H9 (cell line): ENCODE results near the gene CTIF. TPM values are rescaled to one million over a fixed set of nuclear protein-coding genes. Genes with fewer than 3 reads are reported as not detected.

Source experiments
- DNase-seq: peaks from one replicate; pipeline ENCODE4 v3.0.0-alpha.2; 2017
- H2AFZ ChIP-seq: one replicate; pipeline ENCODE4 v1.6.1; 2013; ENCODE audit warnings: mild to moderate bottlenecking, low read length, control low read depth, moderate library complexity
- H2AK5ac ChIP-seq: 2 replicates; pipeline ENCODE4 v1.6.1; 2013; ENCODE audit warnings: low read length, control low read depth, mixed read lengths; ENCODE audit not compliant: insufficient read length
- H2BK120ac ChIP-seq: one replicate; pipeline ENCODE4 v1.6.1; 2013; ENCODE audit warnings: low read depth, mild to moderate bottlenecking, low read length, control low read depth, inconsistent platforms; ENCODE audit not compliant: poor library complexity, severe bottlenecking
- H2BK12ac ChIP-seq: 2 replicates; pipeline ENCODE4 v1.6.1; 2013; ENCODE audit warnings: low read length, control low read depth, mixed read lengths, low read depth; ENCODE audit not compliant: insufficient read length
- H2BK15ac ChIP-seq: 2 replicates; pipeline ENCODE4 v1.6.1; 2013; ENCODE audit warnings: low read depth, low read length, control low read depth
- H2BK20ac ChIP-seq: one replicate; pipeline ENCODE4 v1.6.1; 2013; ENCODE audit warnings: low read depth, mild to moderate bottlenecking, low read length, control low read depth, inconsistent platforms; ENCODE audit not compliant: poor library complexity, severe bottlenecking
- H2BK5ac ChIP-seq: 2 replicates; pipeline ENCODE4 v1.6.1; 2013; ENCODE audit warnings: low read length, control low read depth, mixed read lengths; ENCODE audit not compliant: insufficient read length
- H3K14ac ChIP-seq: 2 replicates; pipeline ENCODE4 v1.6.1; 2013; ENCODE audit warnings: low read length, control low read depth; ENCODE audit not compliant: insufficient read depth
- H3K18ac ChIP-seq: 2 replicates; pipeline ENCODE4 v1.6.1; 2013; ENCODE audit warnings: low read depth, mild to moderate bottlenecking, mixed read lengths, low read length, control low read depth; ENCODE audit not compliant: insufficient read length
- H3K23ac ChIP-seq: 2 replicates; pipeline ENCODE4 v1.6.1; 2013; ENCODE audit warnings: low read length, control low read depth, mixed read lengths, low read depth; ENCODE audit not compliant: insufficient read length
- H3K23me2 ChIP-seq: 2 replicates; pipeline ENCODE4 v1.6.1; 2013; ENCODE audit warnings: low read depth, mild to moderate bottlenecking, mixed read lengths, low read length, control low read depth; ENCODE audit not compliant: insufficient read length, poor library complexity, severe bottlenecking
- H3K27ac ChIP-seq: 2 replicates; pipeline ENCODE4 v1.5.1; 2013; ENCODE audit warnings: low read length, control low read depth, mixed read lengths, low read depth; ENCODE audit not compliant: insufficient read length
- H3K27me3 ChIP-seq: 2 replicates; pipeline ENCODE4 v1.6.1; 2013; ENCODE audit warnings: low read length, control low read depth, inconsistent platforms; ENCODE audit not compliant: insufficient read depth
- H3K4ac ChIP-seq: 2 replicates; pipeline ENCODE4 v1.6.1; 2013; ENCODE audit warnings: low read depth, mild to moderate bottlenecking, control low read depth, inconsistent platforms, low read length, moderate library complexity
- H3K4me1 ChIP-seq: 2 replicates; pipeline ENCODE4 v1.6.1; 2013; ENCODE audit warnings: low read length, control low read depth, inconsistent platforms; ENCODE audit not compliant: insufficient read depth
- H3K4me2 ChIP-seq: 2 replicates; pipeline ENCODE4 v1.6.1; 2013; ENCODE audit warnings: low read length, control low read depth, mixed read lengths; ENCODE audit not compliant: insufficient read length, insufficient read depth
- H3K56ac ChIP-seq: 2 replicates; pipeline ENCODE4 v1.6.1; 2013; ENCODE audit warnings: low read depth, mild to moderate bottlenecking, mixed read lengths, low read length, control low read depth; ENCODE audit not compliant: insufficient read length
- H3K79me1 ChIP-seq: 2 replicates; pipeline ENCODE4 v1.6.1; 2013; ENCODE audit warnings: low read depth, mild to moderate bottlenecking, moderate library complexity, low read length, control low read depth, inconsistent platforms; ENCODE audit not compliant: insufficient read depth, poor library complexity, severe bottlenecking
- H3K79me2 ChIP-seq: 2 replicates; pipeline ENCODE4 v1.6.1; 2013; ENCODE audit warnings: low read length, control low read depth, inconsistent platforms; ENCODE audit not compliant: insufficient read depth
- H3K9ac ChIP-seq: 2 replicates; pipeline ENCODE4 v1.6.1; 2013; ENCODE audit warnings: low read length, control low read depth, mixed read lengths; ENCODE audit not compliant: insufficient read length; ENCODE audit errors: extremely low read depth
- H3K9me3 ChIP-seq: one replicate; pipeline ENCODE4 v1.6.1; 2013; ENCODE audit warnings: low read depth, low read length, inconsistent platforms; ENCODE audit not compliant: control insufficient read depth
- H3T11ph ChIP-seq: one replicate; pipeline ENCODE4 v1.6.1; 2013; ENCODE audit warnings: mild to moderate bottlenecking, low read length, control low read depth, inconsistent platforms
- H4K20me1 ChIP-seq: one replicate; pipeline ENCODE4 v1.6.1; 2013; ENCODE audit not compliant: control insufficient read depth, insufficient read length, insufficient read depth
- H4K5ac ChIP-seq: 2 replicates; pipeline ENCODE4 v1.6.1; 2013; ENCODE audit warnings: low read depth, mild to moderate bottlenecking, mixed read lengths, low read length, control low read depth; ENCODE audit not compliant: insufficient read length
- H4K8ac ChIP-seq: replicated peaks from 2 replicates; pipeline ENCODE4 v1.6.1; 2013; ENCODE audit warnings: low read length, control low read depth, mixed read lengths, low read depth; ENCODE audit not compliant: insufficient read length
- H4K91ac ChIP-seq: 2 replicates; pipeline ENCODE4 v1.6.1; 2013; ENCODE audit warnings: low read depth, mild to moderate bottlenecking, moderate library complexity, mixed read lengths, low read length, control low read depth; ENCODE audit not compliant: insufficient read length
- H3K27ac Mint-ChIP-seq, 3 experiments: 2 replicates in 2 of 3; 3 replicates in 1 of 3; pipeline ENCODE4 v1.8.0; 2020 to 2021; ENCODE audit warnings: mixed read lengths in 3 of 3, mild to moderate bottlenecking in 1 of 3, moderate library complexity in 1 of 3
- H3K27me3 Mint-ChIP-seq: 2 replicates; pipeline ENCODE4 v1.8.0; 2021; ENCODE audit warnings: low read depth, mild to moderate bottlenecking, moderate library complexity, mixed read lengths
- H3K36me3 Mint-ChIP-seq, 3 experiments: 2 replicates in 2 of 3; 3 replicates in 1 of 3; pipeline ENCODE4 v1.8.0; 2020 to 2021; ENCODE audit warnings: low read depth in 3 of 3, mixed read lengths in 3 of 3; ENCODE audit not compliant: insufficient read depth in 1 of 3
- H3K4me1 Mint-ChIP-seq, 2 experiments: 2 replicates each; pipeline ENCODE4 v1.8.0; 2020; ENCODE audit warnings: mixed read lengths in 2 of 2
- H3K4me3 Mint-ChIP-seq, 2 experiments: 2 replicates in 1 of 2; 3 replicates in 1 of 2; pipeline ENCODE4 v1.8.0; 2020 to 2021; ENCODE audit warnings: mild to moderate bottlenecking in 2 of 2, mixed read lengths in 2 of 2, moderate library complexity in 1 of 2
- H3K9me3 Mint-ChIP-seq, 2 experiments: 2 replicates in 1 of 2; 3 replicates in 1 of 2; pipeline ENCODE4 v1.8.0; 2020; ENCODE audit warnings: mild to moderate bottlenecking in 2 of 2, mixed read lengths in 2 of 2, moderate library complexity in 1 of 2
- WGBS: extraction: QIAGEN DNeasy Blood & Tissue Kit; methylation state at CpG from one replicate; pipeline ENCODE4 v1.1.7; 2013; ENCODE audit warnings: missing lambda C conversion rate, low lambda C conversion rate, mixed read lengths; ENCODE audit not compliant: insufficient read length; ENCODE audit errors: extremely low coverage; 5-methylcytosine and 5-hydroxymethylcytosine counted together
- total RNA-seq: library from RNA; stranded (reverse); gene quantifications from 2 replicates; pipeline ENCODE4 v1.2.1, GENCODE V29; 2021
- TF ChIP-seq, protein P1 (sequence below): fragments of 200-600 bp; sonication (generic); conservative IDR thresholded peaks from 3 replicates; pipeline ENCODE4 v1.8.0; 2021; ENCODE audit warnings: antibody characterized with exemption, mild to moderate bottlenecking

Gene CTIF
- total RNA-seq, 1 experiment from 2014 or later, result 15.8 TPM

- Histone ChIP-seq H4K8ac (no peak overlapping the region), H2AFZ (no peak overlapping the region), H3T11ph (no peak overlapping the region), H3K27ac (no peak overlapping the region), H3K4me1 (no peaks in the 10 kb centered on the region), H4K91ac (no peak overlapping the region), H3K4me2 (no peak overlapping the region), H2BK20ac (no peak overlapping the region), H3K18ac (no peak overlapping the region), H2AK5ac (no peak overlapping the region), H2BK12ac (no peak overlapping the region), H2BK5ac (no peak overlapping the region), H3K56ac (no peak overlapping the region), H3K14ac (no peak overlapping the region), H3K27me3 (no peaks in the 10 kb centered on the region), H2BK15ac (no peak overlapping the region), H2BK120ac (no peak overlapping the region), H3K23me2 (no peaks in the 10 kb centered on the region), H3K23ac (no peak overlapping the region), H4K5ac (no peak overlapping the region), H3K79me1 (no peaks in the 10 kb centered on the region), H4K20me1 (no peaks in the 10 kb centered on the region), H3K9me3 (no peaks in the 10 kb centered on the region), H3K9ac (no peak overlapping the region), H3K79me2 (no peaks in the 10 kb centered on the region), H3K4ac (no peak overlapping the region)
- H3K9me3 Mint-ChIP-seq, result no peaks in the 10 kb centered on the region
- H3K36me3 Mint-ChIP-seq, result peaks cover 0 to 4% (median 2%) of the 10 kb centered on the region in 3 experiments; a peak in 3 of 7 replicates
- DNase-seq, result peak; percentile 23
- H3K27ac Mint-ChIP-seq, result no peak overlapping the region; a peak in 1 of 7 replicates
- no CpG with 5 or more reads among the region's 11 CpGs for WGBS
- no peak overlapping the region for H3K4me3 Mint-ChIP-seq
- peaks cover 0 to 5% of the 10 kb centered on the region in 2 experiments; a peak in 1 of 4 replicates for H3K4me1 Mint-ChIP-seq
- H3K27me3 Mint-ChIP-seq, result no peaks in the 10 kb centered on the region
- TF ChIP-seq, protein P1, sequence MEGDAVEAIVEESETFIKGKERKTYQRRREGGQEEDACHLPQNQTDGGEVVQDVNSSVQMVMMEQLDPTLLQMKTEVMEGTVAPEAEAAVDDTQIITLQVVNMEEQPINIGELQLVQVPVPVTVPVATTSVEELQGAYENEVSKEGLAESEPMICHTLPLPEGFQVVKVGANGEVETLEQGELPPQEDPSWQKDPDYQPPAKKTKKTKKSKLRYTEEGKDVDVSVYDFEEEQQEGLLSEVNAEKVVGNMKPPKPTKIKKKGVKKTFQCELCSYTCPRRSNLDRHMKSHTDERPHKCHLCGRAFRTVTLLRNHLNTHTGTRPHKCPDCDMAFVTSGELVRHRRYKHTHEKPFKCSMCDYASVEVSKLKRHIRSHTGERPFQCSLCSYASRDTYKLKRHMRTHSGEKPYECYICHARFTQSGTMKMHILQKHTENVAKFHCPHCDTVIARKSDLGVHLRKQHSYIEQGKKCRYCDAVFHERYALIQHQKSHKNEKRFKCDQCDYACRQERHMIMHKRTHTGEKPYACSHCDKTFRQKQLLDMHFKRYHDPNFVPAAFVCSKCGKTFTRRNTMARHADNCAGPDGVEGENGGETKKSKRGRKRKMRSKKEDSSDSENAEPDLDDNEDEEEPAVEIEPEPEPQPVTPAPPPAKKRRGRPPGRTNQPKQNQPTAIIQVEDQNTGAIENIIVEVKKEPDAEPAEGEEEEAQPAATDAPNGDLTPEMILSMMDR, result no peak
Observed at GRCh38 chr18:48802543-48803290, 263.9 kb downstream of the CTIF start.
